Measurements from ENCODE around the gene TPST2. TPM values are rescaled to one million over a fixed set of nuclear protein-coding genes. Genes with fewer than 3 reads are reported as not detected.

The TPST2 gene
- total and polyA plus RNA-seq, 9 of the 15 experiments (the other 6 are each of a cell fraction or from before 2014, with no cell fraction given) = 14.2 to 123 (median 60.1) TPM

- peak; percentile 42; the same call in 1 of the 2 replicates for TF ChIP-seq ATF3 (IDR thresholded peaks at IDR 0.05)
- no peak for TF ChIP-seq ATF3 (CRISPR knock-in tag; conservative IDR thresholded peaks at IDR 0.05)
- TF ChIP-seq ZNF830 (CRISPR knock-in tag; IDR thresholded peaks at IDR 0.05) = no peak
- TF ChIP-seq, protein P1, sequence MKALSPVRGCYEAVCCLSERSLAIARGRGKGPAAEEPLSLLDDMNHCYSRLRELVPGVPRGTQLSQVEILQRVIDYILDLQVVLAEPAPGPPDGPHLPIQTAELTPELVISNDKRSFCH (CRISPR knock-in tag; IDR thresholded peaks at IDR 0.05) = no peak
- TF ChIP-seq, protein P1 (tag; IDR thresholded peaks at IDR 0.05) = 0 out of 2 replicates have a peak, but pooled peaks have one; percentile 47
- no peak for TF ChIP-seq ZNF217 (CRISPR knock-in tag; IDR thresholded peaks at IDR 0.05)
- no peak for TF ChIP-seq YBX1 (IDR thresholded peaks at IDR 0.05)
- TF ChIP-seq PCBP1 (IDR thresholded peaks at IDR 0.05; ENCODE audit: low read depth, low read length, poor library complexity, severe bottlenecking) = no peak
- peak; percentile 32; the same call in 1 of the 2 replicates for TF ChIP-seq NCOR1 (IDR thresholded peaks at IDR 0.05)
- TF ChIP-seq RFX1 (IDR thresholded peaks at IDR 0.05) = no peak
- TF ChIP-seq CBX8 (IDR thresholded peaks at IDR 0.05; ENCODE audit: borderline replicate concordance, extremely low read depth, low read depth, low read length, poor library complexity, severe bottlenecking) = no peak
- TF ChIP-seq, protein P2, sequence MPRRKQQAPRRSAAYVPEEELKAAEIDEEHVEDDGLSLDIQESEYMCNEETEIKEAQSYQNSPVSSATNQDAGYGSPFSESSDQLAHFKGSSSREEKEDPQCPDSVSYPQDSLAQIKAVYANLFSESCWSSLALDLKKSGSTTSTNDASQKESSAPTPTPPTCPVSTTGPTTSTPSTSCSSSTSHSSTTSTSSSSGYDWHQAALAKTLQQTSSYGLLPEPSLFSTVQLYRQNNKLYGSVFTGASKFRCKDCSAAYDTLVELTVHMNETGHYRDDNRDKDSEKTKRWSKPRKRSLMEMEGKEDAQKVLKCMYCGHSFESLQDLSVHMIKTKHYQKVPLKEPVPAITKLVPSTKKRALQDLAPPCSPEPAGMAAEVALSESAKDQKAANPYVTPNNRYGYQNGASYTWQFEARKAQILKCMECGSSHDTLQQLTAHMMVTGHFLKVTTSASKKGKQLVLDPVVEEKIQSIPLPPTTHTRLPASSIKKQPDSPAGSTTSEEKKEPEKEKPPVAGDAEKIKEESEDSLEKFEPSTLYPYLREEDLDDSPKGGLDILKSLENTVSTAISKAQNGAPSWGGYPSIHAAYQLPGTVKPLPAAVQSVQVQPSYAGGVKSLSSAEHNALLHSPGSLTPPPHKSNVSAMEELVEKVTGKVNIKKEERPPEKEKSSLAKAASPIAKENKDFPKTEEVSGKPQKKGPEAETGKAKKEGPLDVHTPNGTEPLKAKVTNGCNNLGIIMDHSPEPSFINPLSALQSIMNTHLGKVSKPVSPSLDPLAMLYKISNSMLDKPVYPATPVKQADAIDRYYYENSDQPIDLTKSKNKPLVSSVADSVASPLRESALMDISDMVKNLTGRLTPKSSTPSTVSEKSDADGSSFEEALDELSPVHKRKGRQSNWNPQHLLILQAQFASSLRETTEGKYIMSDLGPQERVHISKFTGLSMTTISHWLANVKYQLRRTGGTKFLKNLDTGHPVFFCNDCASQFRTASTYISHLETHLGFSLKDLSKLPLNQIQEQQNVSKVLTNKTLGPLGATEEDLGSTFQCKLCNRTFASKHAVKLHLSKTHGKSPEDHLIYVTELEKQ (CRISPR knock-in tag; IDR thresholded peaks at IDR 0.05) = no peak
- no peak for TF ChIP-seq HLTF (IDR thresholded peaks at IDR 0.05)
- peak; percentile 79 for TF ChIP-seq NCOA4 (IDR thresholded peaks at IDR 0.05; ENCODE audit: partially characterized antibody)
- no peak for TF ChIP-seq ZNF785 (CRISPR knock-in tag; IDR thresholded peaks at IDR 0.05)
- TF ChIP-seq, protein P3, sequence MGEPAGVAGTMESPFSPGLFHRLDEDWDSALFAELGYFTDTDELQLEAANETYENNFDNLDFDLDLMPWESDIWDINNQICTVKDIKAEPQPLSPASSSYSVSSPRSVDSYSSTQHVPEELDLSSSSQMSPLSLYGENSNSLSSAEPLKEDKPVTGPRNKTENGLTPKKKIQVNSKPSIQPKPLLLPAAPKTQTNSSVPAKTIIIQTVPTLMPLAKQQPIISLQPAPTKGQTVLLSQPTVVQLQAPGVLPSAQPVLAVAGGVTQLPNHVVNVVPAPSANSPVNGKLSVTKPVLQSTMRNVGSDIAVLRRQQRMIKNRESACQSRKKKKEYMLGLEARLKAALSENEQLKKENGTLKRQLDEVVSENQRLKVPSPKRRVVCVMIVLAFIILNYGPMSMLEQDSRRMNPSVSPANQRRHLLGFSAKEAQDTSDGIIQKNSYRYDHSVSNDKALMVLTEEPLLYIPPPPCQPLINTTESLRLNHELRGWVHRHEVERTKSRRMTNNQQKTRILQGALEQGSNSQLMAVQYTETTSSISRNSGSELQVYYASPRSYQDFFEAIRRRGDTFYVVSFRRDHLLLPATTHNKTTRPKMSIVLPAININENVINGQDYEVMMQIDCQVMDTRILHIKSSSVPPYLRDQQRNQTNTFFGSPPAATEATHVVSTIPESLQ (CRISPR knock-in tag; IDR thresholded peaks at IDR 0.05) = no peak
- TF ChIP-seq, protein P4, sequence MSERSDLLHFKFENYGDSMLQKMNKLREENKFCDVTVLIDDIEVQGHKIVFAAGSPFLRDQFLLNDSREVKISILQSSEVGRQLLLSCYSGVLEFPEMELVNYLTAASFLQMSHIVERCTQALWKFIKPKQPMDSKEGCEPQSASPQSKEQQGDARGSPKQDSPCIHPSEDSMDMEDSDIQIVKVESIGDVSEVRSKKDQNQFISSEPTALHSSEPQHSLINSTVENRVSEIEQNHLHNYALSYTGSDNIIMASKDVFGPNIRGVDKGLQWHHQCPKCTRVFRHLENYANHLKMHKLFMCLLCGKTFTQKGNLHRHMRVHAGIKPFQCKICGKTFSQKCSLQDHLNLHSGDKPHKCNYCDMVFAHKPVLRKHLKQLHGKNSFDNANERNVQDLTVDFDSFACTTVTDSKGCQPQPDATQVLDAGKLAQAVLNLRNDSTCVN (CRISPR knock-in tag; IDR thresholded peaks at IDR 0.05) = no peak
- no peak for TF ChIP-seq ZNF75A (CRISPR knock-in tag; IDR thresholded peaks at IDR 0.05)
- TF ChIP-seq MTA3 (IDR thresholded peaks at IDR 0.05; ENCODE audit: borderline replicate concordance) = 0 out of 2 replicates have a peak, but pooled peaks have one; percentile 30
These were observed 106.2 kb downstream of the TPST2 start, which contains the start of the genes HPS4 and SRRD (continued) for GRCh38 chr22:26483439-26484359.
